Transverse colon (tissue), 4 donors: ENCODE data around the gene KIAA0586. TPM values are rescaled to one million over a fixed set of nuclear protein-coding genes. Genes with fewer than 3 reads are reported as not detected.
"Not testable (repeated sequence)": the region's sequence is repeated elsewhere in the genome, so short reads cannot be mapped to it uniquely, and the experiment has no call there.

Experiments
- DNase-seq: peaks from one replicate; pipeline ENCODE4 v3.0.0-alpha.2; 2019
- H3K27ac ChIP-seq, 4 donors: fragments of 200-600 bp; sonication (generic); 2 replicates each; pipeline ENCODE4 v1.5.1; 2016 to 2018; ENCODE audit warnings: inconsistent platforms in 4 of 4
- H3K27me3 ChIP-seq: fragments of 200-600 bp; sonication (generic); 2 replicates; pipeline ENCODE4 v1.5.1; 2017; ENCODE audit warnings: inconsistent platforms
- H3K36me3 ChIP-seq, 4 donors: fragments of 200-600 bp; sonication (generic); 2 replicates each; pipeline ENCODE4 v1.5.1; 2017 to 2019; ENCODE audit warnings: inconsistent platforms in 4 of 4
- H3K4me1 ChIP-seq, 4 donors: fragments of 200-600 bp; sonication (generic); 2 replicates each; pipeline ENCODE4 v1.5.1; 2017 to 2020; ENCODE audit warnings: inconsistent platforms in 4 of 4
- H3K4me3 ChIP-seq, 4 donors: fragments of 200-600 bp; sonication (generic); 1 replicate in 1 of 4; 2 replicates in 3 of 4; pipeline versions ENCODE4 v1.5.1 to v1.6.1; 2017 to 2019; ENCODE audit warnings: inconsistent platforms in 4 of 4
- H3K9me3 ChIP-seq, 2 donors: fragments of 200-600 bp; sonication (generic); 2 replicates each; pipeline ENCODE4 v1.5.1; 2017 to 2019; ENCODE audit warnings: inconsistent platforms in 2 of 2
- EP300 ChIP-seq: sonication (generic); formaldehyde crosslinking; IDR thresholded peaks from one replicate; pipeline ENCODE4 v1.6.1; 2017; ENCODE audit warnings: antibody characterized with exemption, low read depth
- POLR2A ChIP-seq: fragments of 450-650 bp; IDR thresholded peaks from one replicate; pipeline ENCODE4 v1.6.1; 2016; ENCODE audit warnings: antibody characterized with exemption, mild to moderate bottlenecking, moderate library complexity
- POLR2AphosphoS5 ChIP-seq, 3 donors: sonication (generic); formaldehyde crosslinking; IDR thresholded peaks; one replicate each; pipeline ENCODE4 v1.6.1; 2016; ENCODE audit warnings: antibody characterized with exemption in 3 of 3
- WGBS, 2 donors: methylation state at CpG; one replicate each; pipeline ENCODE4 v1.1.5; 2018; ENCODE audit warnings: low coverage in 1 of 2; 5-methylcytosine and 5-hydroxymethylcytosine counted together
- in situ Hi-C, 4 donors: fragments of 200-750 bp; cut with MboI; loops; one replicate each; pipeline versions ENCODE4 v1.15.0 to v1.15.1; 2017; ENCODE audit warnings: low sequenced_read_pairs in 3 of 4, low pct_ligation_motif_present in 1 of 4, low pct_unique_long_range_greater_than_20kb in 1 of 4
- intact Hi-C: fragments of 100-400 bp; cut with DNase I; formaldehyde crosslinking; loops from one replicate; pipeline ENCODE4 v1.15.1; 2023; ENCODE audit warnings: low total_unique reads
- total RNA-seq, 4 donors: library from RNA; depleted of rRNA; stranded (reverse); fragments of >200 nt; gene quantifications; one replicate each; pipeline ENCODE4 v1.1.0, GENCODE V29; 2016
- TF ChIP-seq, protein P1 (sequence below), 5 experiments: fragments of 200-600 bp in 3 of 5; fragments of 450-650 bp in 2 of 5; sonication (generic) in 3 of 5; IDR thresholded peaks; 1 replicate in 2 of 5; 2 replicates in 3 of 5; pipeline ENCODE4 v1.5.1; 2016 to 2017; ENCODE audit warnings: antibody characterized with exemption in 5 of 5, inconsistent platforms in 3 of 5, mild to moderate bottlenecking in 2 of 5, moderate library complexity in 1 of 5

KIAA0586 gene
- total RNA-seq, 4 donors from 2014 or later: 9.4 to 17.8 (median 12.5) TPM

- DNase-seq: no peak
- H3K4me1 ChIP-seq: no peaks in the 10 kb centered on the region
- TF ChIP-seq POLR2A (no peak), EP300 (no peak), POLR2AphosphoS5 (IDR thresholded peaks at IDR 0.05) (no peak)
- TF ChIP-seq, protein P1, sequence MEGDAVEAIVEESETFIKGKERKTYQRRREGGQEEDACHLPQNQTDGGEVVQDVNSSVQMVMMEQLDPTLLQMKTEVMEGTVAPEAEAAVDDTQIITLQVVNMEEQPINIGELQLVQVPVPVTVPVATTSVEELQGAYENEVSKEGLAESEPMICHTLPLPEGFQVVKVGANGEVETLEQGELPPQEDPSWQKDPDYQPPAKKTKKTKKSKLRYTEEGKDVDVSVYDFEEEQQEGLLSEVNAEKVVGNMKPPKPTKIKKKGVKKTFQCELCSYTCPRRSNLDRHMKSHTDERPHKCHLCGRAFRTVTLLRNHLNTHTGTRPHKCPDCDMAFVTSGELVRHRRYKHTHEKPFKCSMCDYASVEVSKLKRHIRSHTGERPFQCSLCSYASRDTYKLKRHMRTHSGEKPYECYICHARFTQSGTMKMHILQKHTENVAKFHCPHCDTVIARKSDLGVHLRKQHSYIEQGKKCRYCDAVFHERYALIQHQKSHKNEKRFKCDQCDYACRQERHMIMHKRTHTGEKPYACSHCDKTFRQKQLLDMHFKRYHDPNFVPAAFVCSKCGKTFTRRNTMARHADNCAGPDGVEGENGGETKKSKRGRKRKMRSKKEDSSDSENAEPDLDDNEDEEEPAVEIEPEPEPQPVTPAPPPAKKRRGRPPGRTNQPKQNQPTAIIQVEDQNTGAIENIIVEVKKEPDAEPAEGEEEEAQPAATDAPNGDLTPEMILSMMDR (IDR thresholded peaks at IDR 0.05): no peak
- no peaks in the 10 kb centered on the region for H3K9me3 ChIP-seq
- intact Hi-C loops: no loop called here
- no peak overlapping the region for H3K4me3 ChIP-seq
- H3K27me3 ChIP-seq: no peaks in the 10 kb centered on the region
- no peak overlapping the region for H3K27ac ChIP-seq
- 32 to 33% methylated on average over 1 of the region's 1 CpG for WGBS, 2 donors
- H3K36me3 ChIP-seq: no peaks in the 10 kb centered on the region
- in situ Hi-C loops: no loop called here
Measured at GRCh38 chr14:58575956-58576355, 148.4 kb downstream of the KIAA0586 start.

DNA sequence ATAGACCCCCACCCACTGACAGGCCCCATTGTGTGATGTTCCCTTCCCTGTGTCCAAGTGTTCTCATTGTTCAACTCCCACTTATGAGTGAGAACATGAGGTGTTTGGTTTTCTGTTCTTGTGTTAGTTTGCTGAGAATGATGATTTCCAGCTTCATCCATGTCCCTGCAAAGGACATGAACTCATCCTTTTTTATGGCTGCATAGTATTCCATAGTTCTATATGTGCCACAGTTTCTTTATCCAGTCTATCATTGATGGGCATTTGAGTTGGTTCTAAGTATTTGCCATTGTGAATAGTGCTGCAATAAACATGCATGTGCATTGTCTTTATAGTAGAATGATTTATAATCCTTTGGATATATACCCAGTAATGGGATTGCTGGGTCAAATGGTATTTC is 152.5 kb downstream of the KIAA0586 start:
- H3K4me3 ChIP-seq, H3K9me3 ChIP-seq, H3K4me1 ChIP-seq, H3K27me3 ChIP-seq, in situ Hi-C loops, H3K36me3 ChIP-seq, intact Hi-C loops, DNase-seq, H3K27ac ChIP-seq: not testable (repeated sequence)

- H3K4me1 ChIP-seq, H3K27ac ChIP-seq, H3K9me3 ChIP-seq, in situ Hi-C loops, intact Hi-C loops, H3K4me3 ChIP-seq, H3K36me3 ChIP-seq, H3K27me3 ChIP-seq, DNase-seq: not testable (repeated sequence)
- WGBS, 2 donors: 88 to 100% methylated on average over 1 of the region's 1 CpG
Measured at GRCh38 chr14:58581389-58581788, 153.9 kb downstream of the KIAA0586 start.

DNA sequence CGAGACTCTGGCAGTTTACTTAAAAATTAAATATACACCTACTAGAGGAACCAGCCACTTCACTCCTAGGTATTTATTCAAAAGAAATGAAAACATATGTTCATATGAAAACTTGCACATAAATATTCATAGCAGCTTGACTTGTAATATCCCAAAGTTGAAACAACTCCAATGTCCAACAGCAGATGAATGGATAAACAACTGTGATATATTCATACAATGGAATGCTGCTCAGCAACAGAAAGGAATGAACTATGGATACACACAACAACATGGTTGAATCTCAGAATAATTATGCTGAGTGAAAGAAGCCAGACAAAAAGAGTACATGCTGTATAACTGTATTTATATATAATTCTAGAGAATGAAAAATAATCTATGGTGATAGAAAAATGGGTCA is 156.9 kb downstream of the KIAA0586 start:
- Histone ChIP-seq H3K9me3 (no peaks in the 10 kb centered on the region), H3K27me3 (no peaks in the 10 kb centered on the region), H3K4me3 (no peak overlapping the region), H3K4me1 (peaks cover 0 to 3% (median 0%) of the 10 kb centered on the region in 4 donors), H3K27ac (no peak overlapping the region), H3K36me3 (no peaks in the 10 kb centered on the region)
- TF ChIP-seq POLR2AphosphoS5 (IDR thresholded peaks at IDR 0.05) (no peak), EP300 (no peak), POLR2A (no peak)
- TF ChIP-seq, protein P1 (IDR thresholded peaks at IDR 0.05): no peak
- DNase-seq: no peak
- in situ Hi-C loops (no loop called here), intact Hi-C loops (no loop called here)
- WGBS, 2 donors: 54 to 75% methylated on average over 1 of the region's 1 CpG

DNA sequence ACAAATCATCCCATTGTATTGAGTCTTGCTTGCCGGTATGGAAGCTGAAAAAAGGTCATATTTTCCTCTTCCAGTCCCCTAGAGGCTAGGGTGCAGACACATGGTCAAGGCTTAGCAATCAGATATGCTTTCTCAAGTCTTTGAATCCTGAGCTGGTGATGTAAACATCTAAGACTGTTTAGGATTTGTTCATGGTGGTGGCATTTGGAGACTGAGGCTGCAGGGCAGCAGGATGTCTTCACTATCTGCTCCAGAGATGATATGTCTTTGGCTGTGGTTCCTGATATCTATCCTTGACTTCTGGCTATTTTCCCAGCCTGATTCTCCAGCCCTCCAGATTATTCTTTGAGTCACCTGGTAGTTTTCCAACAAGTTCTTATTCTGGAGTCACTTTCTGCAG is 159.8 kb downstream of the KIAA0586 start:
- WGBS, 2 donors: 52 to 73% methylated on average over 1 of the region's 1 CpG
- Histone ChIP-seq H3K4me1 (peaks cover 0 to 3% (median 0%) of the 10 kb centered on the region in 4 donors), H3K36me3 (no peaks in the 10 kb centered on the region), H3K27me3 (no peaks in the 10 kb centered on the region), H3K4me3 (no peak overlapping the region), H3K27ac (no peak overlapping the region), H3K9me3 (no peaks in the 10 kb centered on the region)
- intact Hi-C loops (no loop called here), in situ Hi-C loops (no loop called here)
- TF ChIP-seq POLR2AphosphoS5 (IDR thresholded peaks at IDR 0.05): no peak
- TF ChIP-seq POLR2A: no peak
- TF ChIP-seq, protein P1 (IDR thresholded peaks at IDR 0.05): no peak
- no peak for TF ChIP-seq EP300
- DNase-seq: no peak

DNA sequence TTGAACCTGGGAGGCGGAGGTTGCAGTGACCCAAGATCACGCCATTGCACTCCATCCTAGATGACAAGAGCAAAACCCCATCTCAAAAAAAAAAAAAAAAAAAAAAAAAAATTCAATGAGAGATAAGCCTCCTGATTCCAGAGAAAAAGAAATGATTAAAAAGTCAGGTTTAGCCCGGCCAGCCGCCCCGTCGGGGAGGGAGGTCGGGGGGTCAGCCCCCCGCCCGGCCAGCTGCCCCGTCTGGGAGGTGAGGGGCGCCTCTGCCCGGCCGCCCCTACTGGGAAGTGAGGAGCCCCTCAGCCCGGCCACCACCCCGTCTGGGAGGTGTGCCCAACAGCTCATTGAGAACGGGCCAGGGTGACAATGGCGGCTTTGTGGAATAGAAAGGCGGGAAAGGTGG is 160.8 kb downstream of the KIAA0586 start:
- H3K9me3 ChIP-seq, in situ Hi-C loops, H3K36me3 ChIP-seq, H3K27ac ChIP-seq, intact Hi-C loops, H3K4me1 ChIP-seq, H3K4me3 ChIP-seq, H3K27me3 ChIP-seq, DNase-seq: not testable (repeated sequence)
- 91 to 92% methylated on average over 4 to 18 of the region's 18 CpGs for WGBS, 2 donors
